Psoas muscle (tissue), 8 donors: Measurements from ENCODE around the gene C15orf39. TPM values are rescaled to one million over a fixed set of nuclear protein-coding genes. Genes with fewer than 3 reads are reported as not detected.
A peak's percentile ranks its signal among the peaks of the same experiment; 100 is the strongest.

Experiments used
- ATAC-seq, 4 donors: fragments of 200-7000 bp; cut with Tn5 transposase; one replicate each; pipeline ENCODE4 v1.9.1; 2020; ENCODE audit warnings: moderate library complexity in 3 of 4, mild to moderate bottlenecking in 2 of 4
- DNase-seq, 2 donors: peaks; one replicate each; pipeline ENCODE4 v3.0.0-alpha.2; 2020
- H3K27ac ChIP-seq: fragments of 200-600 bp; one replicate; pipeline ENCODE4 v1.8.0; 2022
- H3K27me3 ChIP-seq, 3 donors: fragments of 200-600 bp in 1 of 3; one replicate each; pipeline versions ENCODE4 v1.6.1 to v1.8.0; 2013 to 2022; ENCODE audit warnings: low read length in 2 of 3, mild to moderate bottlenecking in 2 of 3, moderate library complexity in 1 of 3; ENCODE audit not compliant: insufficient read depth in 3 of 3
- H3K36me3 ChIP-seq, 2 donors: fragments of 200-600 bp in 1 of 2; one replicate each; pipeline versions ENCODE4 v1.6.1 to v1.8.0; 2013 to 2022; ENCODE audit warnings: low read depth in 1 of 2, mild to moderate bottlenecking in 1 of 2, moderate library complexity in 1 of 2; ENCODE audit not compliant: insufficient read depth in 1 of 2
- H3K4me1 ChIP-seq: fragments of 200-600 bp; one replicate; pipeline ENCODE4 v1.8.0; 2022
- H3K4me3 ChIP-seq: fragments of 200-600 bp; one replicate; pipeline ENCODE4 v1.8.0; 2022; ENCODE audit warnings: mild to moderate bottlenecking
- H3K9me3 ChIP-seq: fragments of 200-600 bp; one replicate; pipeline ENCODE4 v1.8.0; 2022
- WGBS, 3 donors: extraction: QIAGEN DNeasy Blood & Tissue Kit; methylation state at CpG; one replicate each; pipeline versions ENCODE4 v1.1.6 to v1.1.7; 2013; 5-methylcytosine and 5-hydroxymethylcytosine counted together
- intact Hi-C, 2 donors: fragments of 100-400 bp; cut with DNase I; formaldehyde crosslinking; loops; one replicate each; pipeline versions ENCODE4 v1.11.0 to v1.14.2; 2022
- polyA plus RNA-seq, 3 donors: library from polyadenylated mRNA; stranded (reverse); fragments of 200-250 nt; gene quantifications; one replicate each; pipeline ENCODE4 v1.2.3, GENCODE V29; 2013
- total RNA-seq, 4 donors: library from RNA; stranded (reverse); fragmentation: NEBNext Ultra II Directional in 2 of 4; extraction: Animal tissue kit (Norgen Biotek cat#: 25700) in 2 of 4; gene quantifications; one replicate each; pipeline versions ENCODE4 v1.2.1 to v1.2.4, GENCODE V29; 2021 to 2023
- TF ChIP-seq, protein P1 (sequence below): fragments of 200-600 bp; IDR thresholded peaks from one replicate; pipeline ENCODE4 v1.8.0; 2022; ENCODE audit warnings: antibody characterized with exemption
- donor health status: healthy with polysubstance abuse.
- donor health status: DM: no; HTN: no; CAD: no; lungs with moderate emphysema.
- donor health status: Bipolar disorder and iron deficiency.
- donor health status: healthy.
- donor health status: DM: yes; HTN: yes; CAD: no.
- donor health status: DM: no; HTN: no; CAD: no.
- donor health status: DM: no; HTN: no; CAD: no.
- donor health status: DM: yes; HTN: yes; CAD: no.

Gene C15orf39
- total and polyA plus RNA-seq, 7 donors, result 2.5 to 4.6 (median 4.0) TPM

DNA sequence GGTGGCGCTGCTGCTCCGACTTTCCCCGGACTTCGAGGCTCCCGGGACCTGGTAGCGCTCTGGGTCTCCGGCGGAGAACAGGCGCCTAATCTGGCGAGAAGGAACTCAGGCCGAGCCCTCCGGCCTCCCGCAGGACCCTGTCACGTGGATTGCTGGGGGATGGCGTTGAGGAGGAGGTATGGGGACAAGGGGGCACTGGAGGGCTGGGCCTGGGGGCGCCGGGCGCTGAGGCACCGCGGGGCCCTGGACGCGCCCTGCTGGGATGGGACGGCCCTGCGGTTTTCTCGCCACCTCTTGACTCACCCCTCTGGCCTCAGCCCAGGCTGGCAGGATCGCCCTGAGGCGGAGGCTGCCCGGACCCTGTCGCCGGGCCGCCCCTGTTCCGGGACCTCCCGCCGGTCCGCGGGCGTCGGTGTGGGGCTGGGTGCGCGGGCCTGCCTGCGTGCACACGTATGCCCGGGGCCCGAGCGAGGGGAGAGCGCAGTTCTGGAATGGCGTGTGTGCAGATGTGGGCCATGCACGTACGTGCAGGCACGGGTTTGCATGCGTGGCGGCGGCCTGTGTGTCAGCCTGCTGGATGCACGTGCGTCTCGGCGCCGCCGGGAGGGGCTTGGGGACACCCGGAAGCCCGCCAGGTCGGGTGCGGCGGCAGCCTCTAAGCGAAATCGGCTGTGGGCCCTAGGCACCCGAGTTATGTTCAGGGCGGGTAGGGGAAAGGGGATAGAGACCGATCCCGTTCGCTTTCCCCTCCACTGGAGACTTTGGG, 752 bp downstream of the C15orf39 start:
- Histone ChIP-seq H3K4me3 (peak overlapping the region; percentile 87), H3K4me1 (peaks cover 20% of the 10 kb centered on the region), H3K9me3 (no peaks in the 10 kb centered on the region), H3K27me3 (no peaks in the 10 kb centered on the region), H3K36me3 (peaks cover 0 to 8% of the 10 kb centered on the region in 2 donors), H3K27ac (peak overlapping the region; percentile 86)
- ATAC-seq, result peak; percentile 47 to 75 (median 62)
- TF ChIP-seq, protein P1, sequence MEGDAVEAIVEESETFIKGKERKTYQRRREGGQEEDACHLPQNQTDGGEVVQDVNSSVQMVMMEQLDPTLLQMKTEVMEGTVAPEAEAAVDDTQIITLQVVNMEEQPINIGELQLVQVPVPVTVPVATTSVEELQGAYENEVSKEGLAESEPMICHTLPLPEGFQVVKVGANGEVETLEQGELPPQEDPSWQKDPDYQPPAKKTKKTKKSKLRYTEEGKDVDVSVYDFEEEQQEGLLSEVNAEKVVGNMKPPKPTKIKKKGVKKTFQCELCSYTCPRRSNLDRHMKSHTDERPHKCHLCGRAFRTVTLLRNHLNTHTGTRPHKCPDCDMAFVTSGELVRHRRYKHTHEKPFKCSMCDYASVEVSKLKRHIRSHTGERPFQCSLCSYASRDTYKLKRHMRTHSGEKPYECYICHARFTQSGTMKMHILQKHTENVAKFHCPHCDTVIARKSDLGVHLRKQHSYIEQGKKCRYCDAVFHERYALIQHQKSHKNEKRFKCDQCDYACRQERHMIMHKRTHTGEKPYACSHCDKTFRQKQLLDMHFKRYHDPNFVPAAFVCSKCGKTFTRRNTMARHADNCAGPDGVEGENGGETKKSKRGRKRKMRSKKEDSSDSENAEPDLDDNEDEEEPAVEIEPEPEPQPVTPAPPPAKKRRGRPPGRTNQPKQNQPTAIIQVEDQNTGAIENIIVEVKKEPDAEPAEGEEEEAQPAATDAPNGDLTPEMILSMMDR, result no peak
- intact Hi-C loops, result loop anchor here in 1 of 2 donors (1.0 to 2.0 kb wide), 2 partner anchors 159 to 244 kb away; no protein-coding TSS in a partner anchor
- peak; percentile 81 to 88 for DNase-seq
- 3 to 8% (median 5%) methylated on average over 59 to 71 of the region's 71 CpGs for WGBS, 3 donors

DNA sequence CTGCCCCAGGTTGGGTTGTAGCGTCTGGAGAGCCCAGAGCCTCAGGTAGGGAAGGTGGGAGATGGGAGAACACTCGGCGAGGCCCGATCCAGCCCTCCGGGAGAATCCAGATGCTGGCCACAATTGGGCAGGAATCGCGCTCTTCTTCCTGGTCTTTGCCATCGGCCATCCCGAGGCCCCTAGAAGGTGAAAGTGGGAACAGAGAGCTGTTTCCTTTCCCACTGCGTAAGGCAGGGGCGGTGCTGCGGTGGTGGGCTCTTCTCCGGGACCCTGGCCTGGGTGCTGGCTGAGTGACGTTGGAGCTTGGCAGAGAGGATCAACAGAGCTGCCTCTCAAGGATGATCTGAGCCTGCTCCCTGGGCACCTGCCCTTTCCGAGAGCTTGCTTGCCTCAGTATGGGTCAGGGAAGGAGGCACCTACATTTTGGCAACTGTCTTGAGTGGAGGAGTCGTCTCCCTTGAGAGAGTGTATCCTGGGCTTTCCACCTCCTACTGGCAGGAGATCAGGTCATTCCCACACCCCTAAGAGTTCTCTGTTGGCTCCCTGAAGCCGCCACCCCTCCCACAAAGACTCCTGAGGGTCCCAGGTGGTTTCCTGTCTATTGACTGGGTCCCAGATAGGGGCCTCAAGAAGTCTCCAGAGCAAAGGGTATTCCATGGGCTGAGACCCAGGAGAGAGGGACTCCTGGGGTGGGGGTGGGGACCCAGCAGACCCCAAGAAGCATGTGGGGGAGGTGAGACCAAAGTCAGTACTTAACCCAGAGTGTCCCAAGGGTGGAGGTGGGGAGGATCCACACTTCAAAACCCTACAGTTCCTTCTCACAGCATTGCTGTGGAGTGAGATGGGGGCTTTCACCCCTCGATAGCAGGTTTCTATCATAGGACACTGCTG, 1.6 kb downstream of the C15orf39 start:
- Histone ChIP-seq H3K27me3 (no peaks in the 10 kb centered on the region), H3K9me3 (no peaks in the 10 kb centered on the region), H3K27ac (peak overlapping the region; percentile 86), H3K4me1 (peaks cover 20% of the 10 kb centered on the region), H3K4me3 (peak overlapping the region; percentile 87), H3K36me3 (peaks cover 0 to 15% of the 10 kb centered on the region in 2 donors)
- TF ChIP-seq, protein P1, result no peak
- intact Hi-C loops, result loop anchor here in 1 of 2 donors (1.0 to 2.0 kb wide), 2 partner anchors 160 to 244 kb away; no protein-coding TSS in a partner anchor
- ATAC-seq, result no peak
- 27 to 40% (median 34%) methylated on average over 18 of the region's 18 CpGs for WGBS, 3 donors
- DNase-seq, result no peak

DNA sequence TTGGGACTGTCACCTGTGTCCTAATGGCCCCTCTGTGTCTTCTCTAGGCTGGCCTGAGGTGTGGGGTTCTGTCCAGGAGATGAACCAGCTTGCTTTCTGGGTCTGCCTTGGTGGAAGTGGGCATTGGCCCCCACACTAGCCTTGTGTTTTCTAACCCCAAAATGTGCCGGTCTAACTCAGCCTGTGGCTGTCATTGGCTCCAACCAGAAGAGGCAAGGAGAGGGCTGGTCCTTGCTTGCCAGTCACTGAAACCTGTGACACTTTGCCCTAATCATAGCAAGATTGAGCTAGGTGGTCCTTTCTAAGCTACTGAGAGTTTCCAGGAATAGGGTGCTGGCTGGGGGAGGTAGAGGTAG, 2.2 kb downstream of the C15orf39 start:
- Histone ChIP-seq H3K4me1 (peaks cover 20% of the 10 kb centered on the region), H3K4me3 (peak overlapping the region; percentile 87), H3K36me3 (peaks cover 0 to 21% of the 10 kb centered on the region in 2 donors), H3K27ac (peak overlapping the region; percentile 86), H3K9me3 (no peaks in the 10 kb centered on the region), H3K27me3 (no peaks in the 10 kb centered on the region)
- TF ChIP-seq, protein P1, result no peak
- 50 to 63% (median 57%) methylated on average over 1 of the region's 1 CpG for WGBS, 3 donors
- DNase-seq (no peak), ATAC-seq (no peak)
- intact Hi-C loops, result loop anchor here (1.0 to 2.0 kb wide), 4 partner anchors 161 to 245 kb away; no protein-coding TSS in a partner anchor

DNA sequence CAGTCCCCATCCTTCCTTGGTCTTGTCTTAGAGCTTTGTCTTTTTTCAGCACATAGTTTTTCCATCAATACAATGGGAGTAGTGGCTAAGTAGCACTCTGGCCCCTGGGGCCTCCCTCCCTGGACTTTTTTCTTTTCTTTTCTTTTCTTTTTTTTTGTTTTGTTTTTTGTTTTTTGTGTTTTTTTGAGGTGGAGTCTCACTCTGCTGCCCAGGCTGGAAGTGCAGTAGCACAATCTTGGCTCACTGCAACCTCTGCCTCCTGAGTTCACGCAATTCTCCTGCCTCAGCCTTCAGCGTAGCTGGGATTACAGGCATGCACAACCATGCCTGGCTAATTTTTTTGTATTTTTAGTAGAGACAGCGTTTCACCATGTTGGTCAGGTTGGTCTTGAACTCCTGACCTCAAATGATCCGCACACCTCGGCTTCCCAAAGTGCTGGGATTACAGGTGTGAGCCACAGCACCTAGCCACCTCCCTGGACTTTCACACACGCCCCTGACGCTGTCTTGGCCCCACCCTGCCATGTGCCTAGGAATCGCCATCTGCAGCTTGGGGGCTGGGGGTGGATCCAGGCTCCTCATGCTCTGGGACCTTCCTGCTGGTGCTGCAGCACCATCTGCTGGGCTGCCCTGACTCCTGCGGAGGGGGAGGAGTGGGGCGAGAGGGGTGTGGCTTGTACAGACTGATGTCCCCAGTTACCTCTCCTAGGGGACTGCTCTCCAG, 2.8 kb downstream of the C15orf39 start:
- intact Hi-C loops, result loop anchor here (1.0 to 2.0 kb wide), 2 partner anchors 175 to 176 kb away; no protein-coding TSS in a partner anchor
- Histone ChIP-seq H3K27ac (peak overlapping the region; percentile 86), H3K9me3 (no peaks in the 10 kb centered on the region), H3K27me3 (no peaks in the 10 kb centered on the region), H3K4me1 (peaks cover 20% of the 10 kb centered on the region), H3K36me3 (peaks cover 0 to 28% of the 10 kb centered on the region in 2 donors), H3K4me3 (peak overlapping the region; percentile 87)
- ATAC-seq, result peak; percentile 80 to 86 (median 82)
- DNase-seq, result peak; percentile 91 to 95
- TF ChIP-seq, protein P1, result peak; percentile 92
- whole genome bisulfite sequencing, 3 donors, result 9 to 17% (median 13%) methylated on average over 10 of the region's 10 CpGs
